Omental fat pad (tissue), 4 donors: ENCODE results near the gene TNFSF4. TPM values are rescaled to one million over a fixed set of nuclear protein-coding genes. Genes with fewer than 3 reads are reported as not detected.
A peak's percentile ranks its signal among the peaks of the same experiment; 100 is the strongest.

Source experiments
- ATAC-seq: fragments of 150-250 bp; one replicate; pipeline ENCODE4 v1.9.1; 2016; ENCODE audit warnings: mild to moderate bottlenecking, moderate library complexity; ENCODE audit not compliant: low FRiP score
- DNase-seq: peaks from one replicate; pipeline ENCODE4 v3.0.0-alpha.2; 2019; ENCODE audit warnings: low spot score
- total RNA-seq, 4 donors: library from RNA; depleted of rRNA; stranded (reverse); fragments of >200 nt; gene quantifications; one replicate each; pipeline ENCODE4 v1.1.0, GENCODE V29; 2016
- TF ChIP-seq, protein P1 (sequence below), 3 donors: fragments of 450-650 bp; IDR thresholded peaks; one replicate each; pipeline ENCODE4 v1.5.1; 2016 to 2017; ENCODE audit warnings: antibody characterized with exemption in 3 of 3, mild to moderate bottlenecking in 3 of 3, moderate library complexity in 2 of 3

The TNFSF4 gene, protein sequence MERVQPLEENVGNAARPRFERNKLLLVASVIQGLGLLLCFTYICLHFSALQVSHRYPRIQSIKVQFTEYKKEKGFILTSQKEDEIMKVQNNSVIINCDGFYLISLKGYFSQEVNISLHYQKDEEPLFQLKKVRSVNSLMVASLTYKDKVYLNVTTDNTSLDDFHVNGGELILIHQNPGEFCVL
- total RNA-seq = 1 to 10 TPM in 2 of 4 donors, under 1 TPM in 2; 0.36 to 3.0 (median 1.1) TPM

DNA sequence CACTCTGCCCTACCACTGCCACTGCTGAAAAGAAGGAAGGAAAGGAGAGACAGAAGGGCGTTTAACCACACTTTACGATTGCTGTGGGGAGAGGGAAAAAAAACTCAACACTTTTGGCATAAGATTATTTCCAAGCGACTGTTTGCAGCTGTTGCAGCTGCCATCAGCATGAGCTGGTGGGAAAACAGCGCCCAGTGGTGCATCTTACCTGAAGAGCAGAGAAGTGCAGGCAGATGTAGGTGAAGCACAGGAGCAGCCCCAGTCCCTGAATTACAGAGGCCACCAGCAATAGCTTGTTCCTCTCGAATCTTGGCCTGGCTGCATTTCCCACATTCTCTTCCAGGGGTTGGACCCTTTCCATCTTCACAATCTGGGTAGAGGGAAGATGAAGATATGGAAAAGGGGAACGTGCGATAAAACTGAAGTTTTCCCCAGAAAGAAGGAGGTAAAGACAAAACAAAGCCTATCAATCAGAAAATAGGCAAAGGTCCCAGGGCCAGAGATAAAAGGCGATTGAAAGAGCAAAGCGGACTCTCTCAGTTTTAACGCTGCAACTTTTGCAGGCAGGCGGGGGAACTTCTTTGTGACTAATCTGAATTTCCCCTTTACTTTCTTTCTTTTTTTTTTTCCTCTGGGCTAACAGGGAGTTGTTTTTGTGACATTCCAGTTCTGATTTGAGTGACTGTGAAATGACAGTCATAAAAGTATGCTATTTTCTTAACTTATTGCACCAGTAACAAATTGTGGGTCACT is at the start of gene TNFSF4:
TSS of gene TNFSF4 (minus strand) at position 516 of the 753 bp plus-strand sequence. CDS start at position 361, 155 bp downstream.
- DNase-seq (no peak), ATAC-seq (no peak)
- TF ChIP-seq, protein P1, sequence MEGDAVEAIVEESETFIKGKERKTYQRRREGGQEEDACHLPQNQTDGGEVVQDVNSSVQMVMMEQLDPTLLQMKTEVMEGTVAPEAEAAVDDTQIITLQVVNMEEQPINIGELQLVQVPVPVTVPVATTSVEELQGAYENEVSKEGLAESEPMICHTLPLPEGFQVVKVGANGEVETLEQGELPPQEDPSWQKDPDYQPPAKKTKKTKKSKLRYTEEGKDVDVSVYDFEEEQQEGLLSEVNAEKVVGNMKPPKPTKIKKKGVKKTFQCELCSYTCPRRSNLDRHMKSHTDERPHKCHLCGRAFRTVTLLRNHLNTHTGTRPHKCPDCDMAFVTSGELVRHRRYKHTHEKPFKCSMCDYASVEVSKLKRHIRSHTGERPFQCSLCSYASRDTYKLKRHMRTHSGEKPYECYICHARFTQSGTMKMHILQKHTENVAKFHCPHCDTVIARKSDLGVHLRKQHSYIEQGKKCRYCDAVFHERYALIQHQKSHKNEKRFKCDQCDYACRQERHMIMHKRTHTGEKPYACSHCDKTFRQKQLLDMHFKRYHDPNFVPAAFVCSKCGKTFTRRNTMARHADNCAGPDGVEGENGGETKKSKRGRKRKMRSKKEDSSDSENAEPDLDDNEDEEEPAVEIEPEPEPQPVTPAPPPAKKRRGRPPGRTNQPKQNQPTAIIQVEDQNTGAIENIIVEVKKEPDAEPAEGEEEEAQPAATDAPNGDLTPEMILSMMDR (IDR thresholded peaks at IDR 0.05) = no peak

DNA sequence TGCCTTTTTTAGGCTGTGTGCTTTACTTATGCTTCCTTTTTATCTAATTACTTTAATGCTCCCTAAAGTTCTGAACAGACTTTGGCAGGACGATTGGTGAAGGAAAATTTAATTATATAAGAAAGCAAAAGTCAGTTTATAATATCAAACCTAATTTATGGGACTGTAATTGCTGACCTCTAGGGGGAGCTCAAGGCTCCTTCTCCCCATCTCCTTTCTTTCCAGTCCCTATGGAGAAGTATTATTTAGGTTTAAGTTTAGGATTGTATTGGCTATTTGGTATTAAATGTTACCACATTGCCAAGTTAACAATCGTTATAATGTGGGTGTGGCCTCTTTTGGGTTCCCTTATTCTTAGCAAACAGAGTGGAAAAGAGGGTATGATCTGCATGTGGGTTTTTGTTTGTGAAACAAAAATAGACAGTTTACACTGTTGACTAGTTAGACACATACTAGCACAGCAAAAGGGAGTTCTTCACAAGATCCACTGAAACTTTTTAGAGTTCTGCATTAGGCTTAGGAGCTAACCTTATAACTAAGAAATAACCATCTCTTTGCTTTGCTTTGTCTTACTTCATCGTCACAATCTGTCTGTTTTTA is 48.2 kb upstream of the TNFSF4 start:
- ATAC-seq = no peak
- TF ChIP-seq, protein P1 (IDR thresholded peaks at IDR 0.05) = no peak
- no peak for DNase-seq

DNA sequence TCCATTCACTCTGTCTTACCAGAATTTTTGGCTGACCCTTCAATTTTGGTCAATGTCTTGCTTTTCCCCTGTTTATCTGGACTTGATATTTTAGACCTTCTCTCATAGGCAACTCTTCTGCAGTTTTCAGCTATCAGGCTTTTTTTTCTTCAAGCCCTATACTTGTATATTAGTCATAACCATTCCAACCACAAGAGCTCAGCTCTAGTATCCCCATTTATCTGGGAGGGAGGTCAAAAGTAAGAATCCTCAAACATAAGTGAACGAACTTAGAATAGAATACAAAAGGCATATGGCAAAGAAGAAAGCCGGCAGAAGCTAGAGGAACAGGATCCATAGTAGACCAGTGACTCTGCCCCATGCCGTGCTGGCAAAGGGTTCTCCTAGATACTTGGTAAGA is 45.9 kb upstream of the TNFSF4 start:
- TF ChIP-seq, protein P1 (IDR thresholded peaks at IDR 0.05) = no peak
- no peak for ATAC-seq
- DNase-seq = no peak

DNA sequence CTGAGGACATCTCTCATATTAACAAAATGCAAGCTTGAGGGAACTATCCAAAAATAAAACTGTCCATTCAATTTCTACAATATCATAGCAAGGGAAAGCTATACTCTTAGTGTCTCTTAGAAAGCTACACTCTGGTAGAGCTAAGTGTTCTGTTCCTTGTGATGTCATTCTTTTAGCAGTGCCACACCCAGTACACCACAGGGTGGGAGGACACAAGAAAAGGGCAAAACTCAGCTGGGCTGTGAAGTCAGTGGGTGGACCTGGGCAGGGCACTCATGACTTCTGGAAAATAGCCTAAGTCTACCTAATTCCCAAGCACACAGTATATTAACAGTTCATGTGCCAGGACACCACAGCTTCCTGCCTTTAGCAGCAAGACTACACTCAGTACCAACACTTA is 42.2 kb upstream of the TNFSF4 start:
- DNase-seq = no peak
- TF ChIP-seq, protein P1 (IDR thresholded peaks at IDR 0.05) = no peak
- ATAC-seq = peak; percentile 79

DNA sequence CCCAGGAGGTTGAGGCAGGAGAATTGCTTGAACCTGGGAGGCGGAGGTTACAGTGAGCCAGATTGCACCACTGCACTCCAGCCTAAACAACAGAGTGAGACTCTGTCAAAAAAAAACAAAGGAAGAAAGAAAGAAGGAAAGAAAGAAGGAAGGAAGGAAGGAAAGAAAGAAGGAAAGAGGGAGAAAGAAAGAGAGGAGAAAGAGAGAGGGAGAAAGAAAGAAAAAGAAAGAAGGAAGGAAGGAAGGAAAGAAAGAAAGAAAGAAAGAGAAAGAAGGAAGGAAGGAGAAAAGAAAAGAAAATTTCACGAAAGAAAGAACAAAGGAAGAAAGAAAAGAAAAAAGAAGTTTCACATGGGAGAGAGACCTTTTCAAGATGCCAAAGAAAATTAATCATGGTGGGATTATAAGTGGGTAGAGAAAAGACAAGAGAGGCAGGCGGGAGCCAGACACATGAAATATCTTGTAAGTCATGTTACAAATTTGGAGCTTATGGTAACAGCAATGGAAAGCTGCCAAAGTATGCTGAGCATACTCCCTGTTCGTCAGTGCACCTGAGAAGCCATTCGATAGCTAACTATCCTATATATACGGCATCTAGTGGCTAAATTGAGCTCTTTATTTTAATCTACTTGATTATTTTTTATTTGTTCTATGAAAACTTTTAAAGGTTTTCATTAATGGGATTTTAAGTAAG is 41.3 kb upstream of the TNFSF4 start:
- TF ChIP-seq, protein P1 (IDR thresholded peaks at IDR 0.05) = no peak
- ATAC-seq (no peak), DNase-seq (no peak)

DNA sequence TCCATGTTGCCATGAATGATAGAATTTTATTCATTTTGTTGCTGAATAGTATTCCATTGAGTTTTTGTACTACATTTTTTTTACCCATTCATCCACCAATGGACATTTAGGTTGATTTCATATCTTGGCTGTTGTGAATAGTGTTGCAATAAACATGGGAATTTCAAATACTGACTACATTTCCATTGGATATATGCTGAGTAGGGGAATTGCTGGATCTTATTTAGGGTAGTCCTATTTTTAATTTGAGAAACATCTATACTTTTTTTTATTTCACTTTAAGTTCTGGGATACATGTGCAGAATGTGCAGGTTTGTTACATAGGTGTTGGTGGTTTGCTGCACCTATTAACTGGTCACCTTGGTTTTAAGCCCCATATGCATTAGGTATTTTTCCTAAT is 38.8 kb upstream of the TNFSF4 start:
- TF ChIP-seq, protein P1 (IDR thresholded peaks at IDR 0.05) = no peak
- DNase-seq = no peak
- no peak for ATAC-seq
